Common myeloid progenitor, CD34-positive (primary cell): ENCODE measurements around the gene ST6GALNAC3.

Experiments used
- CTCF ChIA-PET: fragments of 350-600 bp; sonication (Branson Sonifier 250); formaldehyde crosslinking; loops from one replicate; lab custom pipeline; 2021; ENCODE audit warnings: antibody characterized with exemption; lab: Charles Lee
- POLR2A ChIA-PET: fragments of 350-600 bp; sonication (Branson Sonifier 250); formaldehyde crosslinking; loops from one replicate; lab custom pipeline; 2021; ENCODE audit warnings: antibody characterized with exemption; lab: Charles Lee
- DNase-seq, 3 donors: peaks; one replicate each; pipeline versions ENCODE4 v3.0.0 to v3.0.0-alpha.2; 2013
- H3K27ac ChIP-seq, 2 experiments: 1 replicate in 1 of 2; 2 replicates in 1 of 2; pipeline ENCODE4 v1.7.0; 2013; ENCODE audit warnings: inconsistent platforms in 2 of 2, low read length in 2 of 2, mild to moderate bottlenecking in 2 of 2, low read depth in 1 of 2, moderate library complexity in 1 of 2; ENCODE audit not compliant: severe bottlenecking in 2 of 2, insufficient read depth in 1 of 2, poor library complexity in 1 of 2
- H3K27me3 ChIP-seq, 5 experiments: replicated peaks in 2 of 5; 1 replicate in 3 of 5; 2 replicates in 2 of 5; pipeline versions ENCODE4 v1.6.1 to v1.7.0; 2013; ENCODE audit warnings: low read length in 4 of 5, mild to moderate bottlenecking in 2 of 5, moderate library complexity in 2 of 5, inconsistent platforms in 1 of 5; ENCODE audit not compliant: insufficient read depth in 5 of 5, control insufficient read depth in 4 of 5
- H3K36me3 ChIP-seq, 4 experiments: 1 replicate in 2 of 4; 2 replicates in 2 of 4; pipeline versions ENCODE4 v1.6.1 to v1.7.0; 2013; ENCODE audit warnings: low read length in 3 of 4, control low read depth in 1 of 4, mild to moderate bottlenecking in 1 of 4; ENCODE audit not compliant: control insufficient read depth in 4 of 4, insufficient read depth in 4 of 4
- H3K4me1 ChIP-seq, 4 experiments: 1 replicate in 3 of 4; 2 replicates in 1 of 4; pipeline versions ENCODE4 v1.6.1 to v1.7.1; 2013; ENCODE audit warnings: low read length in 3 of 4, mild to moderate bottlenecking in 3 of 4, control low read depth in 1 of 4, inconsistent platforms in 1 of 4, moderate library complexity in 1 of 4; ENCODE audit not compliant: control insufficient read depth in 4 of 4, insufficient read depth in 4 of 4; ENCODE audit errors: control extremely low read depth in 1 of 4
- H3K4me3 ChIP-seq, 7 experiments: 1 replicate in 4 of 7; 2 replicates in 3 of 7; pipeline versions ENCODE4 v1.5.1 to v1.7.0; 2013; ENCODE audit warnings: mild to moderate bottlenecking in 7 of 7, low read length in 6 of 7, moderate library complexity in 6 of 7, inconsistent platforms in 2 of 7, low read depth in 2 of 7, control low read depth in 1 of 7; ENCODE audit not compliant: insufficient read depth in 4 of 7, control insufficient read depth in 1 of 7; ENCODE audit errors: extremely low read depth in 1 of 7
- H3K9me3 ChIP-seq, 5 experiments: 1 replicate in 4 of 5; 2 replicates in 1 of 5; pipeline versions ENCODE4 v1.6.1 to v1.7.1; 2013; ENCODE audit warnings: low read length in 4 of 5, mild to moderate bottlenecking in 2 of 5, inconsistent platforms in 1 of 5, low read depth in 1 of 5, moderate library complexity in 1 of 5; ENCODE audit not compliant: control insufficient read depth in 4 of 5, insufficient read depth in 2 of 5; ENCODE audit errors: control extremely low read depth in 1 of 5
- WGBS: methylation state at CpG from one replicate; pipeline ENCODE4 v1.1.5; 2013; ENCODE audit not compliant: insufficient coverage; 5-methylcytosine and 5-hydroxymethylcytosine counted together

Gene ST6GALNAC3

GRCh38 chr1:76278711-76279100 is 204.2 kb downstream of the ST6GALNAC3 start:
- DNase-seq: no peak
- H3K27me3 ChIP-seq: no peaks in the 10 kb centered on the region
- H3K4me1 ChIP-seq: no peaks in the 10 kb centered on the region
- WGBS: 100% methylated on average over 7 of the region's 7 CpGs
- H3K4me3 ChIP-seq: no peak overlapping the region
- H3K36me3 ChIP-seq: no peaks in the 10 kb centered on the region
- CTCF ChIA-PET: no interaction called here
- POLR2A ChIA-PET: no interaction called here
- no peaks in the 10 kb centered on the region for H3K9me3 ChIP-seq
- no peak overlapping the region for H3K27ac ChIP-seq

DNA sequence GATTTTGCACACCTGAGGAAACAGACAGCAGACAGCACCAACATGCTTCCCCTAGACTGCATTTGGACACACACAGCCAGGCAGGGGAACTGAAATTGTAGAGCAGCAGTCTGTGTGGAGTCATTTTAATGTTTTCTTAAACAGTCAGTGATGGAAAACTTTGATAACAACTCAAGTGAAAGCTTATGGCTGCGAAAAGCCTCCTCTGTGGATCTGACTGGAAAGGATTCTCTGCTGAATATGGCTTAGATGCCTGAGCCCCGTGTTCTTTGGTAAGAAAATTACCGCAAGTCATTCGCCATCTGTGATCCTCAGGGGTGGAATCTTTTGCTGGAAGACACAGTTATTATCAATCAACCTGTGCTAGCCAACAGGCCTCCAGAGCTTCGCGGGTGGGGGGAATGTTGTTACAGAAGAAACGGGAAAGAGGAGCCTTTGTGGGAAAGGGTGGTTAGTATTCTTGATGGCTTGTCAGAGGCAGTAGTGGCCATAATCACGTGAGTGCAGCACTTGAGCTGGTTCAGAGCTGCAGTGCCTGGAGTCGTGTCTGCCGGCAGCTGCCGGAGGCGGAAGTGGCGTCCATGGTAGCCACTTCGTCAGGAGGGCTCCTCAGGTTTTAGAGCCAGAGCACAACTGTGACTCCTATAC is 204.7 kb downstream of the ST6GALNAC3 start:
- no peak for DNase-seq

GRCh38 chr1:76281306-76281705 is 206.8 kb downstream of the ST6GALNAC3 start:
- H3K27me3 ChIP-seq: no peaks in the 10 kb centered on the region
- H3K4me1 ChIP-seq: peaks cover 0 to 5% (median 0%) of the 10 kb centered on the region in 4 experiments
- DNase-seq: no peak
- no peak overlapping the region for H3K27ac ChIP-seq
- ChIA-PET POLR2A (no interaction called here), CTCF (no interaction called here)
- WGBS: 100% methylated on average over 1 of the region's 2 CpGs
- no peaks in the 10 kb centered on the region for H3K9me3 ChIP-seq
- no peaks in the 10 kb centered on the region for H3K36me3 ChIP-seq
- no peak overlapping the region for H3K4me3 ChIP-seq

More for the DNA sequence above, 204.7 kb downstream of the ST6GALNAC3 start:
- ChIA-PET POLR2A (no interaction called here), CTCF (no interaction called here)
- H3K27ac ChIP-seq: no peak overlapping the region
- H3K4me3 ChIP-seq: no peak overlapping the region
- no peaks in the 10 kb centered on the region for H3K27me3 ChIP-seq
- H3K36me3 ChIP-seq: no peaks in the 10 kb centered on the region
- WGBS: 83% methylated on average over 10 of the region's 14 CpGs
- H3K4me1 ChIP-seq: no peaks in the 10 kb centered on the region
- H3K9me3 ChIP-seq: no peaks in the 10 kb centered on the region

DNA sequence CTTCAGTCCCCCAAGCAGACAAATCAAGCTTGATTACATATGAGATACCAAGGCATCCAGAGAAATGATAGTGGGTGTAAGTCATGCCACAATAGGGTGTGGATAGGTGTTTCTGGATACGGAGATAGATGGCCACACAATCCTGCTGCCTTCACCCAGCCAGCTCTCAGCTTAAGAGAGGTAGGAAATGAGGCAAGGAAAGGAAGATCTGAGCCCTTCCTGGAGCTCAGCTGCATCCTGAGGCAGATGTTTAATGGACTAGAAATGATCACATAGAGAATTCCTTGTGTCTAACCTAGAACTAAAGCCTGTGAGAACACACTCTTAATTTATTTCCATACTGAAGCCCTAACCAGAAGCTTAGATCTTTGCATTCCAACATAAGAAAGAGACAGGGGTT is 210.3 kb downstream of the ST6GALNAC3 start:
- ChIA-PET CTCF (no interaction called here), POLR2A (no interaction called here)

DNA sequence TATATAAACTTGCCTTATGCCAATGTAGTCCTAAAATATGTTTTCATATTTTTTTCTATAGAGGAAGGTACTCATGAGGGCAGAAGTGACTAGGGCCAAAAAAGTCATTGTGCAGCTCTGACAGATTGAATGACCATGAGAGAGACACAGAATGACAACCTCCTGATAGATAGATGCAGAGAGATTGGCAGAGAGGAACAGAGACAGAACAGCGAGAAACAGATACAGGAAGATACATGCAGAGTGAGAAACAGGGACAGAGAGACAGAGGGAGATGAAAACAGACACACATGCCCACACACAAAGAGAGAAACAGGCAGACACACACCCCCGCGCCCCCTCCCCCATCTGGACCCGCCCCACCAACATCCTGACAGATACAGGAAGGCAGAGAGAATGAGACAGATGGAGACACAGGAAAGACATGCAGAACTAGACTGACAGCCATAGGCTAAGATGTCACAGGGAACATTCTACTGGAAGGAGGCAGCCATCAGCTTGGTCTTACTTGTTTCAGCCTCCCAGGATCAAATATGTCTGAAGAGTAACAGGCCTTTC is 211.1 kb downstream of the ST6GALNAC3 start:
- Histone ChIP-seq H3K27me3 (no peaks in the 10 kb centered on the region), H3K4me3 (no peak overlapping the region), H3K36me3 (no peaks in the 10 kb centered on the region), H3K9me3 (no peaks in the 10 kb centered on the region), H3K27ac (no peak overlapping the region), H3K4me1 (peaks cover 0 to 5% (median 0%) of the 10 kb centered on the region in 4 experiments)
- CTCF ChIA-PET: no interaction called here
- 80% methylated on average over 1 of the region's 4 CpGs for WGBS
- POLR2A ChIA-PET: no interaction called here
- DNase-seq: no peak

More for the DNA sequence above, 210.3 kb downstream of the ST6GALNAC3 start:
- no peaks in the 10 kb centered on the region for H3K27me3 ChIP-seq
- no peak overlapping the region for H3K4me3 ChIP-seq
- H3K36me3 ChIP-seq: no peaks in the 10 kb centered on the region
- 100% methylated on average over 1 of the region's 1 CpG for WGBS
- no peaks in the 10 kb centered on the region for H3K9me3 ChIP-seq
- H3K27ac ChIP-seq: no peak overlapping the region
- peaks cover 0 to 5% (median 0%) of the 10 kb centered on the region in 4 experiments for H3K4me1 ChIP-seq
- DNase-seq: no peak

- H3K36me3 ChIP-seq: no peaks in the 10 kb centered on the region
- H3K27ac ChIP-seq: no peak overlapping the region
- POLR2A ChIA-PET: no interaction called here
- CTCF ChIA-PET: no interaction called here
- no CpG with 5 or more reads among the region's 2 CpGs for WGBS
- peaks cover 0 to 5% (median 0%) of the 10 kb centered on the region in 4 experiments for H3K4me1 ChIP-seq
- H3K9me3 ChIP-seq: no peaks in the 10 kb centered on the region
- H3K27me3 ChIP-seq: no peaks in the 10 kb centered on the region
- DNase-seq: no peak
- H3K4me3 ChIP-seq: no peak overlapping the region
Observed at GRCh38 chr1:76287917-76288316, 213.4 kb downstream of the ST6GALNAC3 start.

DNA sequence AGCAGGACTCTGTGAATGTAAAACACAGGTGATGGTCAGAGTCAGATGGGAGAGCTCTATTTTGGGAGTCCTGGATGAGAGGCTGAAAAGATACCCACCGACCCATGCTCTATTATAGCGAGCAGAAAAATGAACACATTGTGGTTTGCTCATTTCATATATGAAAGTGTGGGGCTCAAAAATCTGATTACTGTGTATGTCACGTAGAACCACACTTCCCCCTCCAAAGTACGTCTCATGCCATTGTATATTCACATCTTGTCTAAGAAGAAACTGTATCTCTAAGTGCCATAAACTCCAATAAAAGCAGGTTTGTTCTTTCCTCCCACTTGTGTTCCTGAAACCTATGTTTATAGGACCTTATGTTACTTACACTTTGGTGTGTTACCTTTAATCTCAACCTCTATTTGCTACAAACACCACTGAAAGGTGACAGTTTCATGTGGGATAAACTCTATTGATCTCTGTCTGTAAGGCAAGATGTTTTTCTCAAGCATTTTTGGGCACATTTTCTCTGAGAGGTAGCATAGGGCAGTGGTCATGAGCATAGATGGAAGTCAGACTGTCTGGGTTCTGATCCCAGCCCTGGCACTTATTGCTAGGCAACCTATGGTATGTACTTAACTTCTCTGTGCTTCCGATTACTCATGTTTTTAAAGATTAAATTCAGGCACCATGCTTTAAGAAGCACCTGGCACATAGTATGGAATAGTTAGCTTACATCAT is 214.4 kb downstream of the ST6GALNAC3 start:
- Histone ChIP-seq H3K4me3 (no peak overlapping the region), H3K27me3 (no peaks in the 10 kb centered on the region), H3K27ac (no peak overlapping the region), H3K4me1 (peaks cover 0 to 5% (median 0%) of the 10 kb centered on the region in 4 experiments), H3K9me3 (no peaks in the 10 kb centered on the region), H3K36me3 (no peaks in the 10 kb centered on the region)
- no peak for DNase-seq
- ChIA-PET POLR2A (no interaction called here), CTCF (interaction anchor here (0.6 kb wide), 1 partner anchor 1369 kb away, joined by 3 read pairs; no protein-coding TSS in a partner anchor)
- 100% methylated on average over 2 of the region's 5 CpGs for WGBS
